GM23248 (cell line): ENCODE data around the gene RAPGEF3.

ENCODE experiments used
- EZH2 ChIP-seq: fragments of 200-600 bp; sonication (generic); IDR thresholded peaks from 2 replicates; pipeline ENCODE4 v1.6.1; 2018; ENCODE audit warnings: antibody characterized with exemption, mild to moderate bottlenecking; ENCODE audit not compliant: insufficient read depth, poor library complexity, severe bottlenecking
- EZH2phosphoT487 ChIP-seq: fragments of 200-600 bp; sonication (generic); IDR thresholded peaks from 2 replicates; pipeline ENCODE4 v1.6.1; 2018; ENCODE audit warnings: antibody characterized with exemption, moderate library complexity, mild to moderate bottlenecking, low read depth; ENCODE audit not compliant: insufficient read depth

DNA sequence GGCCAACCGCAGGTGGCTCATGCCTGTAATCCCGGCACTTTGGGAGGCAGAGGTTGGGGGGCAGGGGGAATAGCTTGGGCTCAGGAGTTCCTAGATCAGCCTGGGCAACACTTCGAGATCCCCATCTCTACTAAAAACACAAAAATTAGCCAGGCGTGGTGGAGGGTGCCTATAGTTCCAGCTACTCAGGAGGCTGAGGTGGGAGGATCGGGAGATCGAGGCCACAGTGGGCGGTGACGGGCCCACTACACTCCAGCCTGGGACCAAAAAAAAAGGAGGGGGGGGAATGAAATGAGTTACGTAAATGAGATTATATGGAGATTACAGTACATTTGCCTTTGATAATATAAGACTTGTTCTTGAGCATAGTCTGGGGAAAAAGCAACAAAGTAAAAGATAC lies 54.0 kb downstream of the RAPGEF3 start:
- no peak for TF ChIP-seq EZH2phosphoT487
- TF ChIP-seq EZH2, result no peak
